ENCODE measurements around the gene MRPS10. TPM values are rescaled to one million over a fixed set of nuclear protein-coding genes. Genes with fewer than 3 reads are reported as not detected.

MRPS10 gene
- polyA plus RNA-seq, 2 donors, result 38.3 to 47.3 TPM

- H3K4me1 ChIP-seq (ENCODE audit: control insufficient read depth in 2 of 2, insufficient read depth in 2 of 2, low read length in 1 of 2), result peaks cover 2 to 5% of the 10 kb centered on the region in 2 donors
- WGBS, 2 donors, result 93 to 94% methylated on average over 3 of the region's 3 CpGs
- H3K4me3 ChIP-seq (ENCODE audit: low read depth in 1 of 2, low read length in 2 of 2), result no peak overlapping the region
- no peaks in the 10 kb centered on the region for H3K9me3 ChIP-seq (ENCODE audit: control insufficient read depth in 2 of 2, insufficient read depth in 1 of 2, low read depth in 1 of 2, low read length in 1 of 2)
- H3K27me3 ChIP-seq (ENCODE audit: control insufficient read depth in 1 of 2, insufficient read depth in 2 of 2, low read length in 2 of 2), result no peaks in the 10 kb centered on the region
- peaks cover 20 to 24% of the 10 kb centered on the region in 2 donors for H3K36me3 ChIP-seq (ENCODE audit: control insufficient read depth in 2 of 2, insufficient read depth in 2 of 2, low read length in 1 of 2)
- H3K27ac ChIP-seq (ENCODE audit: low read depth in 2 of 2, low read length in 1 of 2), result no peak overlapping the region
Measured at GRCh38 chr6:42257614-42258013, 40.0 kb upstream of the MRPS10 start.

GRCh38 chr6:42257063-42257462, 39.4 kb upstream of the MRPS10 start:
- Histone ChIP-seq H3K4me1 (ENCODE audit: control insufficient read depth in 2 of 2, insufficient read depth in 2 of 2, low read length in 1 of 2) (peaks cover 5 to 10% of the 10 kb centered on the region in 2 donors), H3K4me3 (ENCODE audit: low read depth in 1 of 2, low read length in 2 of 2) (no peak overlapping the region), H3K9me3 (ENCODE audit: control insufficient read depth in 2 of 2, insufficient read depth in 1 of 2, low read depth in 1 of 2, low read length in 1 of 2) (no peaks in the 10 kb centered on the region), H3K36me3 (ENCODE audit: control insufficient read depth in 2 of 2, insufficient read depth in 2 of 2, low read length in 1 of 2) (peaks cover 20 to 24% of the 10 kb centered on the region in 2 donors), H3K27me3 (ENCODE audit: control insufficient read depth in 1 of 2, insufficient read depth in 2 of 2, low read length in 2 of 2) (no peaks in the 10 kb centered on the region), H3K27ac (ENCODE audit: low read depth in 2 of 2, low read length in 1 of 2) (no peak overlapping the region)
- 78 to 81% methylated on average over 3 of the region's 3 CpGs for WGBS, 2 donors

GRCh38 chr6:42255050-42255449, 37.4 kb upstream of the MRPS10 start:
- Histone ChIP-seq H3K36me3 (ENCODE audit: control insufficient read depth in 2 of 2, insufficient read depth in 2 of 2, low read length in 1 of 2) (peaks cover 21 to 24% of the 10 kb centered on the region in 2 donors), H3K27ac (ENCODE audit: low read depth in 2 of 2, low read length in 1 of 2) (no peak overlapping the region)

GRCh38 chr6:42254505-42254904, 36.8 kb upstream of the MRPS10 start:
- Histone ChIP-seq H3K36me3 (ENCODE audit: control insufficient read depth in 2 of 2, insufficient read depth in 2 of 2, low read length in 1 of 2) (peaks cover 21 to 24% of the 10 kb centered on the region in 2 donors), H3K27me3 (ENCODE audit: control insufficient read depth in 1 of 2, insufficient read depth in 2 of 2, low read length in 2 of 2) (no peaks in the 10 kb centered on the region), H3K27ac (ENCODE audit: low read depth in 2 of 2, low read length in 1 of 2) (no peak overlapping the region), H3K4me1 (ENCODE audit: control insufficient read depth in 2 of 2, insufficient read depth in 2 of 2, low read length in 1 of 2) (peaks cover 10 to 12% of the 10 kb centered on the region in 2 donors), H3K9me3 (ENCODE audit: control insufficient read depth in 2 of 2, insufficient read depth in 1 of 2, low read depth in 1 of 2, low read length in 1 of 2) (no peaks in the 10 kb centered on the region), H3K4me3 (ENCODE audit: low read depth in 1 of 2, low read length in 2 of 2) (no peak overlapping the region)
- 90 to 91% methylated on average over 9 of the region's 9 CpGs for WGBS, 2 donors

More at GRCh38 chr6:42255050-42255449, 37.4 kb upstream of the MRPS10 start:
- H3K4me3 ChIP-seq (ENCODE audit: low read depth in 1 of 2, low read length in 2 of 2), result no peak overlapping the region
- H3K27me3 ChIP-seq (ENCODE audit: control insufficient read depth in 1 of 2, insufficient read depth in 2 of 2, low read length in 2 of 2), result no peaks in the 10 kb centered on the region
- no peaks in the 10 kb centered on the region for H3K9me3 ChIP-seq (ENCODE audit: control insufficient read depth in 2 of 2, insufficient read depth in 1 of 2, low read depth in 1 of 2, low read length in 1 of 2)
- 77 to 81% methylated on average over 5 of the region's 5 CpGs for WGBS, 2 donors
- H3K4me1 ChIP-seq (ENCODE audit: control insufficient read depth in 2 of 2, insufficient read depth in 2 of 2, low read length in 1 of 2), result peaks cover 8 to 10% of the 10 kb centered on the region in 2 donors

GRCh38 chr6:42251911-42252637, 34.4 kb upstream of the MRPS10 start:
- H3K4me3 ChIP-seq (ENCODE audit: low read depth in 1 of 2, low read length in 2 of 2), result no peak overlapping the region
- H3K36me3 ChIP-seq (ENCODE audit: control insufficient read depth in 2 of 2, insufficient read depth in 2 of 2, low read length in 1 of 2), result peaks cover 19 to 23% of the 10 kb centered on the region in 2 donors
- WGBS, 2 donors, result 33 to 35% methylated on average over 9 of the region's 9 CpGs
- H3K9me3 ChIP-seq (ENCODE audit: control insufficient read depth in 2 of 2, insufficient read depth in 1 of 2, low read depth in 1 of 2, low read length in 1 of 2), result no peaks in the 10 kb centered on the region
- no peaks in the 10 kb centered on the region for H3K27me3 ChIP-seq (ENCODE audit: control insufficient read depth in 1 of 2, insufficient read depth in 2 of 2, low read length in 2 of 2)
- peaks cover 10 to 20% of the 10 kb centered on the region in 2 donors for H3K4me1 ChIP-seq (ENCODE audit: control insufficient read depth in 2 of 2, insufficient read depth in 2 of 2, low read length in 1 of 2)
- H3K27ac ChIP-seq (ENCODE audit: low read depth in 2 of 2, low read length in 1 of 2), result peak overlapping the region; percentile 38 to 40

GRCh38 chr6:42251500-42251899, 33.8 kb upstream of the MRPS10 start:
- Histone ChIP-seq H3K36me3 (ENCODE audit: control insufficient read depth in 2 of 2, insufficient read depth in 2 of 2, low read length in 1 of 2) (peaks cover 15 to 18% of the 10 kb centered on the region in 2 donors), H3K9me3 (ENCODE audit: control insufficient read depth in 2 of 2, insufficient read depth in 1 of 2, low read depth in 1 of 2, low read length in 1 of 2) (no peaks in the 10 kb centered on the region), H3K4me1 (ENCODE audit: control insufficient read depth in 2 of 2, insufficient read depth in 2 of 2, low read length in 1 of 2) (peaks cover 10 to 20% of the 10 kb centered on the region in 2 donors), H3K27me3 (ENCODE audit: control insufficient read depth in 1 of 2, insufficient read depth in 2 of 2, low read length in 2 of 2) (no peaks in the 10 kb centered on the region), H3K4me3 (ENCODE audit: low read depth in 1 of 2, low read length in 2 of 2) (no peak overlapping the region), H3K27ac (ENCODE audit: low read depth in 2 of 2, low read length in 1 of 2) (no peak overlapping the region)
- WGBS, 2 donors, result 54 to 73% methylated on average over 1 of the region's 1 CpG

- 60 to 64% methylated on average over 10 of the region's 10 CpGs for WGBS, 2 donors
- Histone ChIP-seq H3K9me3 (ENCODE audit: control insufficient read depth in 2 of 2, insufficient read depth in 1 of 2, low read depth in 1 of 2, low read length in 1 of 2) (no peaks in the 10 kb centered on the region), H3K27me3 (ENCODE audit: control insufficient read depth in 1 of 2, insufficient read depth in 2 of 2, low read length in 2 of 2) (no peaks in the 10 kb centered on the region), H3K27ac (ENCODE audit: low read depth in 2 of 2, low read length in 1 of 2) (peak overlapping the region in 1 of 2 donors; percentile 16), H3K4me1 (ENCODE audit: control insufficient read depth in 2 of 2, insufficient read depth in 2 of 2, low read length in 1 of 2) (peaks cover 10 to 20% of the 10 kb centered on the region in 2 donors), H3K36me3 (ENCODE audit: control insufficient read depth in 2 of 2, insufficient read depth in 2 of 2, low read length in 1 of 2) (peaks cover 15 to 17% of the 10 kb centered on the region in 2 donors), H3K4me3 (ENCODE audit: low read depth in 1 of 2, low read length in 2 of 2) (no peak overlapping the region)
Measured at GRCh38 chr6:42250274-42250931, 32.7 kb upstream of the MRPS10 start.

- Histone ChIP-seq H3K4me1 (ENCODE audit: control insufficient read depth in 2 of 2, insufficient read depth in 2 of 2, low read length in 1 of 2) (peaks cover 13 to 20% of the 10 kb centered on the region in 2 donors), H3K27me3 (ENCODE audit: control insufficient read depth in 1 of 2, insufficient read depth in 2 of 2, low read length in 2 of 2) (no peaks in the 10 kb centered on the region), H3K9me3 (ENCODE audit: control insufficient read depth in 2 of 2, insufficient read depth in 1 of 2, low read depth in 1 of 2, low read length in 1 of 2) (no peaks in the 10 kb centered on the region), H3K27ac (ENCODE audit: low read depth in 2 of 2, low read length in 1 of 2) (peak overlapping the region in 1 of 2 donors; percentile 36), H3K4me3 (ENCODE audit: low read depth in 1 of 2, low read length in 2 of 2) (no peak overlapping the region), H3K36me3 (ENCODE audit: control insufficient read depth in 2 of 2, insufficient read depth in 2 of 2, low read length in 1 of 2) (peaks cover 8 to 14% of the 10 kb centered on the region in 2 donors)
- 46 to 61% methylated on average over 3 of the region's 3 CpGs for WGBS, 2 donors
Measured at GRCh38 chr6:42249279-42249678, 31.6 kb upstream of the MRPS10 start.

GRCh38 chr6:42243046-42243445, 25.4 kb upstream of the MRPS10 start:
- H3K4me3 ChIP-seq (ENCODE audit: low read depth in 1 of 2, low read length in 2 of 2), result no peak overlapping the region
- 92 to 95% methylated on average over 11 of the region's 11 CpGs for WGBS, 2 donors
- H3K27ac ChIP-seq (ENCODE audit: low read depth in 2 of 2, low read length in 1 of 2), result peak overlapping the region in 1 of 2 donors; percentile 14
- H3K9me3 ChIP-seq (ENCODE audit: control insufficient read depth in 2 of 2, insufficient read depth in 1 of 2, low read depth in 1 of 2, low read length in 1 of 2), result peaks cover 0 to 2% of the 10 kb centered on the region in 2 donors
- peaks cover 0 to 10% of the 10 kb centered on the region in 2 donors for H3K36me3 ChIP-seq (ENCODE audit: control insufficient read depth in 2 of 2, insufficient read depth in 2 of 2, low read length in 1 of 2)
- peaks cover 3 to 7% of the 10 kb centered on the region in 2 donors for H3K4me1 ChIP-seq (ENCODE audit: control insufficient read depth in 2 of 2, insufficient read depth in 2 of 2, low read length in 1 of 2)
- H3K27me3 ChIP-seq (ENCODE audit: control insufficient read depth in 1 of 2, insufficient read depth in 2 of 2, low read length in 2 of 2), result no peaks in the 10 kb centered on the region

Data from esophagus (tissue), 2 donors.